Stimulated activated CD4-positive, alpha-beta T cell treated with anti-CD3 and anti-CD28 coated beads, Interleukin-4, amount 100 ng/mL, for 24 hours (primary cell): ENCODE data around the gene CTRB2.
"Not testable (repeated sequence)": the region's sequence is repeated elsewhere in the genome, so short reads cannot be mapped to it uniquely, and the experiment has no call there.

Experiments
- DNase-seq: peaks from one replicate; pipeline ENCODE4 v3.0.0-alpha.2; 2020

The CTRB2 gene

DNA sequence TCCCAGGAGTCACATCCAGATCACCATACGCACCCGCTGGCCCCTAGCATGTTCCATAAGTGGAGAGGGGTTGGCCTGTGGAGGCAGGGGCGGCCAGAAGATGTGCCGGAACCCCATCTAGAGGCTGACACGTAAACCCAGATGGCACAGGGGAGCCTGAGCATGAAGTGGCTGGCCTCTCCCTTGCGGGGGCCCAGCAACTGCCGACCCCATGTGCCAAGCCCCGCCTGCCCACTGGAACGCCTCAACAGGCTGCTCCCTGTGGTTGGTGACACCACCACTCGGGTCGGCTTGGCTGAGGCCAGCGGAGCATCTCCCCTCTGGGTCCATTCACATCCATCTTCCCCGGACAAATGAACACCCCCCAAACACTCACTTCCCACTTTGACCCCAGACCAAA lies 35.0 kb upstream of the CTRB2 start:
- DNase-seq = no peak

GRCh38 chr16:75241412-75241811 lies 34.5 kb upstream of the CTRB2 start:
- no peak for DNase-seq

DNA sequence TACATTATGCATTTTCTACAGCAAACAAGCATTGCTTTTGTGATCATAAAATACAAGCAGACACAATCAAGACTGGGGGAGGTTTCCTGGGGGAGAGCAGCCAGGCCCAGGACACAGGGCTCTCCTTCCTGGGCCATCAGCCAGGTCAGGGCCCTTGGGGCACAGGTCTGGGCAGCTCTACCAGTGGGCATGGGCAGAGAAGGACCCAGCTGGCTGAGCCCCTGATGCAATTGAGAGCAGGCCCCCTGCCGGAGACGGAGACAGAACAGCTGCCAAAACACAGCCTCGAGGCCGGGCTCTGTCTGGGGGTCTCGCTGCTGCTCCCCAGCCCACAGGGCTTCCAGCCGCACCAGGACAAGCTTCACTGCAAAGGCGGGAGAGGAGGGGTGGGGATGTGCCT lies 33.7 kb upstream of the CTRB2 start:
- not testable (repeated sequence) for DNase-seq

DNA sequence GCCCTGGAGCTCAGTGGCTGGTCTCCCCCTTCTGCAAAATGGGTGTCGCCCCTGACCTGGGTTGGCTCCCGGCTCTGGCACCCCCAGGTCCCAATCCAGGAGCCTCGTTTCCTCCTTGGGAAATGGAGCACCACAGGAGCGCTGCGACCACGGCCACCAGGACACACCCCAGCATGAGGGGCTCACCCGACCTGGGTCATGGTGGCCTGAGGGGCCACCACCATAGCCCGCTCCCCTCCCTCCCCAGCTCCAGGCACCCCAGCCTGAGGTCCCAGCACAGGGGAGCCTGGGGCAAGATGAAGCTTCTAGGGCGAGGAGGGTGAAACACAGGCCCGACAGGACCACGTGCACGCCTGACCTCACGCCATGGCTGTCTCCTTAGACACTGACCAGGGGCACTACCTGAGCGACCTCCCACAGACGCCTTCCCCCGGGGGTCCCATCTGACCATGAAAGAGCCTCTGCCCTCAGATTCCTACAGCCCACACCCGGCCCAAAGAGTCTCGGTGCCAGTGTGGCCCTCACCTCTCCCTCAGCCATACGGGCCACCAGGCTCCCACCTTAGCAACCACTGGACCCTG lies 32.7 kb upstream of the CTRB2 start:
- DNase-seq = no peak

- no peak for DNase-seq
Measured at GRCh38 chr16:75238853-75239541, 32.0 kb upstream of the CTRB2 start.

DNA sequence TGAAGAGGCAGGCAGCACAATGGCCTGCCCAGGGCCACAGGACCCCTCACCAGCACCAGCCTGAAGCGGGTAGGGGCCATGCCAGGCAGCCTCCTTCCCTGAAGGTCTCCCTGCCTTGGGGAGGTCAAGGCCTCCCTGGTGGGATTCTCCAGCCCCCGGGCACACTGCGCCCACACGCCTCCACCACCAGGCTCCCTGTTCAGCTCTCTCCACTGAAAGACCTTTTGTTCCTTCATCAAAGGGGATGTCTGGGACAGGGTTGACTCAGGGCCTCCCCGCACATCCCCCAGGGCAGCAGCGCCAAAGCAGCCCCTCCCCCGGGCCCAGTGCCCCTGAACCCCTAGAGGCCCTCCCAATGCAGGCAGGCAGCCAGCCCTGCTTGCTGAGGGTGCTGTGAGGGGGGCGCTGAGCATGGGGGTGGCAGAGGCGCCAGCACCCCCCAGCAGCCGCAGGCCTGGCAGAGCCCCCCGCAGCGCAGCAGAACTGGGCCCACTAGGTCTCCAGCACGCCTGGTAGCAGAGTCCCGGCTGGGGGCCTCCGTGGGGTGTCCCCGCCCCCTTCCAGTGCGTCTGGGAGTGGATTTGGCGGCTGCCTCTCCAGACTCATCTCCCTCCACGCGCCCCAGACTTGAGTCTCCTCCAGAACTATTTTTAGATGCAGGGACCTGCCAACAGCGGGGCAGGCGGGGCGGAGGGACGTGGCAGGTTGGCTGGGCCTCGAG lies 31.3 kb upstream of the CTRB2 start:
- DNase-seq = no peak

DNA sequence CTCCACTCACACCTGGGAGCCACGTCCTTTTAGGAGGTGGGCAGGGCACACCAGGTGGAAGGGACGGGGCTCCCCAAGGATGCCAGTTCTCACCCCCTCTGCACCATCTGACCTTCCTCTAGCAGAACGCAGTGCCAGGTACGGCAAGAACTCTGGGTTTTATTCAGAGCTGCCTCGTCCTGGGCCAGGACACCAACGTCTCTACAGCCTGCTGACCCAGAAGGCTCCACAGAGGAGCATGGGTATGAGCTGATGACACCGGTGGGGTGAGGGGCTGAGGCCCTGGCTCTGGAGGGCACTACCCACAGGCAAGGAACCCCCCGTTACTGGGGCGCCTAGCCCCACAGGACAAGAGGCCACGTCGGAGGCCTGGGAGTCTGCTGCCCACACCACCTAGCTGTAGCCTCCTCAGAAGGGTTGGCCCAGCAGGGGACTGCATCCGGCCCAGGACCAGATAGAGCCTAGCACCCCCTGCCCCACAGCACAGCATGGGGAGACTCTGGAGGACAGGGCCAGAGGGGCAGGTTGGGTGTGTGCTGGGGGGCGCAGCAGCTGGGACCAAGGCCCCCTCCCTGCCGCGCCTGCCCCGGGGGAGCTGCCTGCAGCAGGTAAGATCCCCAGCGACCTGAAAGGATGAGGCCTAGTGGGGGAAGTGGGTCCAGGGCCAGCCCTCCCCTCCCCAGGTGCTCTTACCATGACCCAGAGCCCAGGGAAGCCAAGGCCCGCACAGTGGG lies 30.6 kb upstream of the CTRB2 start:
- DNase-seq = no peak

- no peak for DNase-seq
Measured at GRCh38 chr16:75236736-75237397, 29.9 kb upstream of the CTRB2 start.

DNA sequence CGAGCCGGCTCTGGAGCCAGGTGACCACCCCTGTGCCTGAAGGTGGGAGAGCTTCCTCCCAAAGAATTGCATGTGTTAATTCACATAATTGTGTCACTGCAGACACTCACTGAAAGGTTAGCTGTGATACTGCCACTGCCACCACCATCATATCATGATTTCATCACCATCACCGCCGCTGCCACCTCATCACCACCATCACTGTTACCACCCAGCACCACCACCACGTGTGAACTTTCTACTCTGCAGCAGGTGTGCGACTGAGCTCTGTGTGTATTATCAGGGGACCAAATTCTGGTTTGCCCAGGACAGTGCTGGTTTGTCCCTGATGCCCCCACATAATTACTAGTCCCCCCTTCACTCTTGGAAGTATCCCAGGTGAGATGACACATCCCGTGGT lies 29.3 kb upstream of the CTRB2 start:
- DNase-seq = peak; percentile 30

DNA sequence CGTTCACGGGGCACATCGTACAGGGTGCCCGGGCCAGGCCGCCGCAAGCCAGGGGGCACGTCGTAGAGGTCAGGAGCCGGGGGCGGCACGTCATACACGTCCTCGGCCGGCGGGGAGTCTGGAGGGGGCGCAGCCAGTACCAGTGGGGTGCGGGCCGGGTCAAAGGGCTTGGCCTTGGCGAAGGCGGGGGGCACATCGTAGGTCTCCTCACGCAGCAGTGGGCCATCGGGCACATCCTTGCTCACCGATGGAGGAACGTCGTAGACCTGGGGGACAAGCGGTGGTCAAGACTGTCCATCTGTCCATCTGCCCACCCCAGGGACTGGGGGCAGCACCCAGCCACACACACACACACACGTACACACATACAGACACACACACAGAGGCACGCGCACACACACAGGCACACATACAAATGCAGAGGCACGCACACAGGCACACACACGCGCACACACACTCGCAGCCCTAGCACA lies 28.8 kb upstream of the CTRB2 start:
- DNase-seq = no peak

- no peak for DNase-seq
Measured at GRCh38 chr16:75234856-75235696, 28.1 kb upstream of the CTRB2 start.

DNA sequence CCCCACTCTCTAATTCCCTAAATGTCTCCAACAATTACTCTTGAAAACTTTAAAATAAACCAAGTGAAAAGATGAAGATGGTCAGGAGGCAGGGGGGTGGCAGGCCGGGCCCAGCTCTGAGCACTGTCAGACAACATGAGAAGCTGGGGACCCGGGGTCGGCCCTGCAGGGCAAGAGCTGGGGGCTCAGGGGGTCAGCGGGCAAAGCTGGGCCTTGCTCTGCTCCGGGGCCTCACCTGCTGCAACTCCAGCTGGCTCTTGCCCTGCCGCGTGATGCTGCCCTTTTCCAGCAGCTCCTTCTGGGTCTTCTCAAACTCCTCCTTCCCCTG lies 26.6 kb upstream of the CTRB2 start:
- DNase-seq = no peak

DNA sequence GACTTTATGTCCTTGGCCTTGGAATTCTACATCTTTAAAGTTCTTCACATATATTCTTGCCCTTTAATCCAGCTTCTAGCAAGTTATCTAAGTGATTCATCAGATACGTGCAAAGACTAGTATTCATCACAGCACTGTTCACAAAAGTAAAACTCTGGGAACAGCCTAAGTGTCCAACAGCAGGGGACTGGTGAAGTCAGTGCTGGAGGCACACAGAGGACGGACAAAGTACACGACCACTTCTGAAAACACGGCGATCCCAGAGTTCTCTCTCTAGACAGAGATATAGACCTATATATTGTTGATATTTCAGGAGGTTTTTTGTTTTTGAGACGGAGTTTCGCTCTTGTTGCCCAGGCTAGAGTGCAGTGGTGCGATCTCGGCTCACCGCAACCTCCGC lies 24.6 kb upstream of the CTRB2 start:
- no peak for DNase-seq

DNA sequence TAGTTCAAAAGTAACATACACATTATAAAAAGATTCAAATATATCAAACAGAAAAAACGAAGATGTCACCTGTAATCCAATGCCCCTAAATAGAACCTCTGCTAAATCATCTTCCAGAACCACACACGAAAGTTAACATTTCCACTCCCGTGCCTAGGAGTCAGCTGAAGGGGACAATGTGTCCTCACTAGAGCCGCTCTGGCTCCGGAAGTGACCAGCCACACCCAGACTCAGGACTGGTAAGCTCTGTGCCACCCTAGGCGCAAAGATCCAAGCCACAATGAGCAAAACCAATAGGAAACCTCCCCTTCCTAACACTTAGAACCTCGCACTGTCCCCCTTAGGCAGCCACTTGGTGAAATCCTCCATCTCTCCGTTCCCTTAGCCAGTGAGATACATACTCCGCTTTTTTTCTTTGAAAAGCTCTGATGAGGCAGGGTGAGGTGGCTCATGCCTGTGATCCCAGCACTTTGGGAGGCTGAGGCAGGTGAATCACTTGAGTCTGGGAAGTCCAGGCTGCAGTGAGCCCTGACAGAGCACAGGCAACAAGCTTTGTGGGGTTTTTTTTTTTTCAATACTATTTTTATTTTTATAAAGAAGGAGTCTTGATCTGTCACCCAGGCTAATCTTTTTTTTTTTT lies 23.6 kb upstream of the CTRB2 start:
- no peak for DNase-seq

DNA sequence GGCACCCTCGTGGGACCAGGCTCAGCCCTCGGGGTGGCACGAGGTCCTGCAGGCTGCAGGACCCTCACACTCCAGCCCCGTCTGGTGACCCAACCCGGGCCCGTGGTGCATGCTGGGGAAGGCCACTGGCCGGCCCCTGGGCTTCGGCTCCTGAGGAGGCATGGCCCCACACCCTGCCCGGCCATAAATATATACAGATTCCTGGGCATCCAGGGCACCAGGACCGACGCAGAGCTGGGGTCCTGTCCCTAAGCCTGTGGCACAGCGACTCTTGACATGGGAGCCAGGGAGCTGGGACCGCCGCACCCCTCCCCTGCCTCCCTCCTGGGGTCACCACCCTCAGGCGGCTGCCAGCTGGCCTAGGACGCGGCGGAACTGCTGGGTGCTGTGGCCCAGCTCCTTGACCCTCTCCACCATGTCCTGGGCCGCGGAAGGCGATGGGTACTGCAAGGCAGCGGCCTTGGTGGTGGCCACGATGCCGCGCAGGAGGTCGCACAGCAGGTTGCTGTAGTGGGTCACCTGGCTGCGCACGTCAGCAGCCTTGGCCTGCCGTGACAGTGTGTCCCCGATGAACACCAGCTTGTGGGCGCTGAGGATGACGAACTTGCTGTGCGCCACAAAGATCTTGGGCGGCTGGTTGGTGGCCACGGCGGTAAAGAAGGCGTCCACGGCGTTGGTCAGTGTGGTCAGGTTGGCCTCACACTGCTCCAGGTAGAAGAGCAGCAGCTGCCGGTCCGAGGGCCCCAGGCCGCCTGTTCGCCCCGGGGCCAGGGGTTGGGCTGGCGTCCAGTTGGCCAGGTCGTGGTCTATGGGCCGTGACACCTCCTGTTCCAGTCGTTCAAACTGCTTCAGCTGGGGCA lies 22.4 kb upstream of the CTRB2 start:
- no peak for DNase-seq

DNA sequence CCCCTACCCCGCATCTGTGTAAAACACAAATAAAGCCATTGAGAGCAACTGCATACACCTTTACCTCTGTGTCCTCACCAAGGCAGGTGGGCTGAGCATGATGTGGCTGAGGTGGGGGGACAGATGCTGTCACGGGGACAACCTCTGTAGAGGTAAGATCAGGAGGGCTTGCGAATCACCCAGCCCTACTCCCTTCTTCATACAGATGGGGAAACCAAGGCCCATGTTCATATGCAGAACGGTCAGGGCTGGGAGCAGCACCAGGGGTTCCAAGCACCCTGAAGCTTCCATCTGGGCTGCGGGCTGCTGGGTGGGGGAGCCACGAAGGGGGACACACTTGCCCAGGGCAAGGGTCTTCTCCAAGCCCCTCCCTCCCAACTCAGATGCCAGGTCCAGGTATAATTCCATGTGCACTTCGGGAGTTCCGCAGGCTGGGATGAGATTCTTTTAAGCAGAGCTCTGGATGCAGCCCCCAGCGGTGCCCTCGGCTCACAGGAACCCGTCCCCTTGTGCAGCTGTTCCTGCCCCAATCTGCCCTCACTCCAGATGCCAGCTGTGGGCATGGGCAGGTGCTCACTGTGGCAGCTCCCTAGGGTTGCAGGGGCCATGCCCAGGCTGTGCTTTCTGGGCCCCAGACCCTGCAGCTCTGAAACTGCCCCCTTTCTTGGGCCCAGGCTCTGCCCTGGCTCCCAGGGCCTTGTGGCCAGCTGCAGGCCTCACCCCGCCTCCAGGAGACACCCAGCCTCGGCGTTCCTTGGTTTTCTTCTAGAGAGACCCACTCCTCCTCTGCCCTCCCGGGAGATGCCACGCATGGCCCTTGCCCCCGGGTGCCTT lies 21.4 kb upstream of the CTRB2 start:
- DNase-seq = no peak

GRCh38 chr16:75227361-75228142 lies 20.6 kb upstream of the CTRB2 start:
- DNase-seq = no peak

DNA sequence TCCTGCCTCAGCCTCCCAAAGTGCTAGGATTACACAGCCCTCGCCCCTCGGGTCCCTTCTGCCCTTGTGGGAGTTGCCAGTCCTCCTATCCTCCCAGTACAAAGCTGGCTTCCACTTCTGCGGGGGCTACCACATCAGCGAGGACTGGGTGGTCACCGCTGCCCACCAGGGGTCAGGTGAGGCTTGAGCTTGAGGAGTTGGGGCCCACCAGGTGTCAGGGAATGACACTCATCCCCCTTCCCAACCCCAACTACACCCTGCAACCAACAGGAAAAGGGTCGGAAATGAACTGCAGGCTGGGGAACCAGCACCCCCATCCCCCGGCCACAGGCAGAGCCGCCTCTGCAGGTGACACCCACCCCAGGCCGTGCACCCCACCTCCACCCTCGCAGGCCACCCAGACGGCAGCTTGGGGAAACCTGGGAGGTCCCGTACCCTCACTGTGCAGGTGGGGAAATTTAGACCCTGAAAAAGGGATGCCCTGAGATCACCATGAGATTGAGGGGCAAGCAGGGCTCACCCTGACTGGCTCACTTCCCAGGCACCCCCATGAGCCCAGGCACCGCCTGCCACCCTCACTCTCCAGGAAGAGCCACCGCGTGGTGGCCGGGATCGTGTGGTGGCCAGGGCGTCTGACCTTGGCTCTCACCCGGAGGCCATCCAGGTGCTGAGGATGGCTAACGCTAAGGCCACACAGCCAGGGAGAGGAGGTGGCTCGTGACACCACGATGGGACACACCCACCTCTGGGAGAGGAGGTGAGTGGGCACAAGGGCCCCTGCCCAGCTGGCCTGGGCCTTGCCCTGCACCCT lies 19.8 kb upstream of the CTRB2 start:
- DNase-seq = no peak
